HFFc6 (cell line): ENCODE results near the gene ABHD10. TPM values are rescaled to one million over a fixed set of nuclear protein-coding genes. Genes with fewer than 3 reads are reported as not detected.

Source experiments
- DNase-seq: peaks from one replicate; pipeline ENCODE4 v3.0.0-alpha.2; 2018
- H3K27ac Mint-ChIP-seq: 2 replicates; pipeline ENCODE4 v1.8.0; 2020; ENCODE audit warnings: mild to moderate bottlenecking, mixed read lengths
- H3K27me3 Mint-ChIP-seq: 2 replicates; pipeline ENCODE4 v1.8.0; 2021; ENCODE audit warnings: mild to moderate bottlenecking, moderate library complexity, mixed read lengths; ENCODE audit not compliant: insufficient read depth
- H3K36me3 Mint-ChIP-seq: 2 replicates; pipeline ENCODE4 v1.8.0; 2021; ENCODE audit warnings: low read depth, mixed read lengths
- H3K4me1 Mint-ChIP-seq: 2 replicates; pipeline ENCODE4 v1.8.0; 2020; ENCODE audit warnings: low read depth, mixed read lengths
- H3K4me3 Mint-ChIP-seq: 2 replicates; pipeline ENCODE4 v1.8.0; 2020; ENCODE audit warnings: mild to moderate bottlenecking, moderate library complexity, mixed read lengths
- H3K9me3 Mint-ChIP-seq: 2 replicates; pipeline ENCODE4 v1.8.0; 2020; ENCODE audit warnings: mild to moderate bottlenecking, mixed read lengths
- CTCF ChIP-seq: fragments of 200-600 bp; sonication (generic); IDR thresholded peaks from 2 replicates; pipeline ENCODE4 v1.5.0; 2021; ENCODE audit warnings: antibody characterized with exemption, mild to moderate bottlenecking
- total RNA-seq, 6 experiments: library from RNA; stranded (reverse); fragmentation: NEBNext Ultra II Directional; extraction: Animal tissue kit (Norgen Biotek cat#: 25700); gene quantifications; 2 replicates in 1 of 6; 3 replicates in 5 of 6; pipeline ENCODE4 v1.2.3, GENCODE V29; 2021

Gene ABHD10
- total RNA-seq, 6 experiments from 2014 or later, result 39.5 to 44.5 (median 41.3) TPM

- Mint-ChIP-seq H3K4me3 (no peak overlapping the region), H3K4me1 (peaks cover 69% of the 10 kb centered on the region), H3K9me3 (no peaks in the 10 kb centered on the region), H3K27me3 (no peaks in the 10 kb centered on the region; the same call in 1 of the 2 replicates), H3K36me3 (no peaks in the 10 kb centered on the region), H3K27ac (no peak overlapping the region)
- no peak for DNase-seq
- no peak for TF ChIP-seq CTCF
Measured at GRCh38 chr3:112001526-112001925, 22.7 kb downstream of the ABHD10 start.

GRCh38 chr3:112002096-112002971 is 23.5 kb downstream of the ABHD10 start:
- peak overlapping the region; percentile 54 for H3K27ac Mint-ChIP-seq
- H3K4me1 Mint-ChIP-seq, result peaks cover 72% of the 10 kb centered on the region
- peak overlapping the region; percentile 3; the same call in 1 of the 2 replicates for H3K4me3 Mint-ChIP-seq

GRCh38 chr3:112003321-112004080 is 24.7 kb downstream of the ABHD10 start:
- no peaks in the 10 kb centered on the region; the same call in 1 of the 2 replicates for H3K27me3 Mint-ChIP-seq
- H3K4me1 Mint-ChIP-seq, result peaks cover 82% of the 10 kb centered on the region
- DNase-seq, result no peak
- no peak for TF ChIP-seq CTCF
- H3K36me3 Mint-ChIP-seq, result no peaks in the 10 kb centered on the region
- no peak overlapping the region for H3K4me3 Mint-ChIP-seq
- H3K27ac Mint-ChIP-seq, result no peak overlapping the region
- H3K9me3 Mint-ChIP-seq, result no peaks in the 10 kb centered on the region

More at GRCh38 chr3:112002096-112002971, 23.5 kb downstream of the ABHD10 start:
- peak; percentile 34 for DNase-seq
- no peaks in the 10 kb centered on the region for H3K36me3 Mint-ChIP-seq
- no peak for TF ChIP-seq CTCF
- no peaks in the 10 kb centered on the region; the same call in 1 of the 2 replicates for H3K27me3 Mint-ChIP-seq
- no peaks in the 10 kb centered on the region for H3K9me3 Mint-ChIP-seq

- H3K4me1 Mint-ChIP-seq, result peaks cover 79% of the 10 kb centered on the region
- no peak overlapping the region for H3K4me3 Mint-ChIP-seq
- H3K9me3 Mint-ChIP-seq, result no peaks in the 10 kb centered on the region
Measured at GRCh38 chr3:112004187-112004586, 25.4 kb downstream of the ABHD10 start.

More at GRCh38 chr3:112004187-112004586, 25.4 kb downstream of the ABHD10 start:
- no peak for TF ChIP-seq CTCF
- no peak overlapping the region for H3K27ac Mint-ChIP-seq
- no peak for DNase-seq
- no peaks in the 10 kb centered on the region; the same call in 1 of the 2 replicates for H3K27me3 Mint-ChIP-seq
- no peaks in the 10 kb centered on the region for H3K36me3 Mint-ChIP-seq
